SJCRH30 (cell line): ENCODE results near the gene CCND1. TPM values are rescaled to one million over a fixed set of nuclear protein-coding genes. Genes with fewer than 3 reads are reported as not detected.
"Not testable (repeated sequence)": the region's sequence is repeated elsewhere in the genome, so short reads cannot be mapped to it uniquely, and the experiment has no call there.

Experiments used
- DNase-seq, 2 experiments: peaks; one replicate each; pipeline ENCODE4 v3.0.0-alpha.2; 2015 to 2020
- H3K27ac ChIP-seq: fragments of 250-450 bp; sonication (Bioruptor Pico); 2 replicates; pipeline ENCODE4 v1.5.1; 2020; ENCODE audit warnings: mild to moderate bottlenecking, moderate library complexity
- H3K27me3 ChIP-seq: fragments of 250-450 bp; sonication (Bioruptor Pico); 2 replicates; pipeline ENCODE4 v1.5.1; 2020; ENCODE audit warnings: mild to moderate bottlenecking, moderate library complexity
- H3K36me3 ChIP-seq: fragments of 250-450 bp; sonication (Bioruptor Pico); 2 replicates; pipeline ENCODE4 v1.5.1; 2020; ENCODE audit warnings: mild to moderate bottlenecking, moderate library complexity
- H3K4me1 ChIP-seq: fragments of 250-450 bp; sonication (Bioruptor Pico); 2 replicates; pipeline ENCODE4 v1.5.1; 2020; ENCODE audit warnings: mild to moderate bottlenecking, moderate library complexity
- H3K4me3 ChIP-seq: fragments of 250-450 bp; sonication (Bioruptor Pico); 2 replicates; pipeline ENCODE4 v1.5.1; 2020; ENCODE audit warnings: mild to moderate bottlenecking, moderate library complexity
- H3K9me3 ChIP-seq: fragments of 250-450 bp; sonication (Bioruptor Pico); replicated peaks from 2 replicates; pipeline ENCODE4 v1.5.1; 2020; ENCODE audit warnings: mild to moderate bottlenecking, moderate library complexity
- total RNA-seq: library from RNA; depleted of rRNA; stranded (reverse); fragments of >200 nt; shearing (Covaris generic); gene quantifications from 2 replicates; pipeline ENCODE4 v1.2.3, GENCODE V29; 2014

Gene CCND1
- total RNA-seq, 1 experiment from 2014 or later: 81.9 TPM

DNA sequence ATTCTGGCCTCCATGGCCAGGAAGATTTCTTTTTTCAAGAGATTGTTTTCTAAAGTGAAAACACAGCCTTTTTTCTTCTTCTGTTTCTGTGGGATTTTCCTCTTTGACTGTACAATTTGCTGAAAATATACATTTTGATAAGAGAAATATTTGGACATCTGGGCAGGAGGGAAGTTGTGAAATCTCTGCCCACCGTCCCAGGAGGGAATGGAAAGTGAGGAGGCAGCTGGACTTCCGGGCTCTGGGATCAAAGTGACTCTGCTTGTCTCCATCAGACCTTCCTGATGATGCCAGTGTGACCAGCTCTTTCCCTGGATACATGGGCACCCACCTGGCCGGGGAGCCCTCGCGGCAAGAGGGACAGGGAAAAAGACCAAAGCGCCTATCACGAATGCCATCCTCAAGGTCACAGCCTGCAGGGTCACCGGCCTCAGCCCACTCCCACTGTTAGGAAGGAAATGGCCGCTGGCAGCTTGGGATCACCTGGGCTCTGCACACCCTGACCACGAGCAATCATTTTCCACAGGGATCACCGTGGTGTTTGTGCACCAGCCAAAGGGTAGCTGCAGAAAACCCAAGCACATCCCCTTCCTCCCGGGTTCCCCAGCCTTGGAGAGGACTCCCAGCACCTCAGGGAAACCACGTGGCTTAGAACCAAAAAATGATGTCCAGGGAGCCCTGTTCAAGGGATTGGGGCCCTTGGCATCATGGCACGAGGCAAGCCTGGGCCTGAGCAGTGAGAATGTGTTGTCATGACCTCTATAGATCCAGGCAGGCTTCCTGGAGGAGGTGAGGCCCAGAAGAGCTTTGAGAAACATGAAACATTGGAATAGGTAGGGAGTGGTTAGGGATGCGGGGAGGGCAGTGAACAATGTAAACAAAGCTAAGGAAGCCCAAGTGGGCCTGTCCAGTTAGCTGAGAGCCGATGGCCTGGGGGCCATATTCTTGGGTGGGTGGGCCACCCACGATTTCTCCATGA, 29.1 kb upstream of the CCND1 start:
- Histone ChIP-seq H3K4me3 (no peak overlapping the region), H3K27me3 (no peaks in the 10 kb centered on the region), H3K4me1 (no peaks in the 10 kb centered on the region), H3K9me3 (0 out of 2 replicates have a peak, but pooled peaks cover 3% of the 10 kb centered on the region), H3K27ac (no peak overlapping the region), H3K36me3 (no peaks in the 10 kb centered on the region)
- DNase-seq: no peak

- Histone ChIP-seq H3K27ac (no peak overlapping the region), H3K36me3 (no peaks in the 10 kb centered on the region), H3K27me3 (no peaks in the 10 kb centered on the region), H3K4me1 (no peaks in the 10 kb centered on the region), H3K9me3 (0 out of 2 replicates have a peak, but pooled peaks cover under 1% of the 10 kb centered on the region), H3K4me3 (no peak overlapping the region)
- DNase-seq: no peak
Measured at GRCh38 chr11:69613594-69613993, 27.4 kb upstream of the CCND1 start.

GRCh38 chr11:69614085-69614484, 26.9 kb upstream of the CCND1 start:
- no peak overlapping the region for H3K27ac ChIP-seq
- no peaks in the 10 kb centered on the region for H3K4me1 ChIP-seq
- no peaks in the 10 kb centered on the region for H3K36me3 ChIP-seq
- no peak for DNase-seq
- H3K4me3 ChIP-seq: no peak overlapping the region
- H3K27me3 ChIP-seq: no peaks in the 10 kb centered on the region
- no peaks in the 10 kb centered on the region for H3K9me3 ChIP-seq

- H3K4me3 ChIP-seq: no peak overlapping the region
- no peak for DNase-seq
- no peaks in the 10 kb centered on the region for H3K9me3 ChIP-seq
- no peaks in the 10 kb centered on the region for H3K36me3 ChIP-seq
- H3K27ac ChIP-seq: no peak overlapping the region
- H3K27me3 ChIP-seq: no peaks in the 10 kb centered on the region
- no peaks in the 10 kb centered on the region for H3K4me1 ChIP-seq
Measured at GRCh38 chr11:69615545-69616278, 25.2 kb upstream of the CCND1 start.

DNA sequence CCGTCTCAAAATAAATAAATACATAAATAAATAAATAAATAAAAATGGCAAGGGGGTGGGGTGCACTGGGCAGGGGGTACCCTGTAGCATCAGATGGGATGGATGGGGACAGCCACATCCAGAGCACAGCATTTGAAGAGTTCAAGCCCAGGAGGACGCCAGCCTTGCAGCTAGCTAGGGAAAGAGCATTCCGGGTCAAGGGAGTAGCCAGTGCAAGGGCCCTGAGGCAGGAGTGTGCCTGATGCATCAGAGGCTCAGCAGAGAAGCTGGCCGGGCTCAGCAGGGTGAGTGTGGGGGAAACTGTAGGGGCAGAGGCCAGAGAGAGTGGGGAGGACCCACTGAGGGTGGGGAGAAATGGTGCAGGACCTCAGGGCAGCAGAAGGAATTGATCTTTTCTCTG, 23.7 kb upstream of the CCND1 start:
- Histone ChIP-seq H3K9me3 (no peaks in the 10 kb centered on the region), H3K27me3 (no peaks in the 10 kb centered on the region), H3K4me1 (no peaks in the 10 kb centered on the region), H3K27ac (no peak overlapping the region), H3K36me3 (no peaks in the 10 kb centered on the region), H3K4me3 (no peak overlapping the region)
- DNase-seq: no peak

GRCh38 chr11:69617682-69618081, 23.3 kb upstream of the CCND1 start:
- Histone ChIP-seq H3K9me3 (no peaks in the 10 kb centered on the region), H3K36me3 (no peaks in the 10 kb centered on the region), H3K27me3 (no peaks in the 10 kb centered on the region), H3K4me3 (no peak overlapping the region), H3K27ac (no peak overlapping the region), H3K4me1 (no peaks in the 10 kb centered on the region)
- DNase-seq: no peak

DNA sequence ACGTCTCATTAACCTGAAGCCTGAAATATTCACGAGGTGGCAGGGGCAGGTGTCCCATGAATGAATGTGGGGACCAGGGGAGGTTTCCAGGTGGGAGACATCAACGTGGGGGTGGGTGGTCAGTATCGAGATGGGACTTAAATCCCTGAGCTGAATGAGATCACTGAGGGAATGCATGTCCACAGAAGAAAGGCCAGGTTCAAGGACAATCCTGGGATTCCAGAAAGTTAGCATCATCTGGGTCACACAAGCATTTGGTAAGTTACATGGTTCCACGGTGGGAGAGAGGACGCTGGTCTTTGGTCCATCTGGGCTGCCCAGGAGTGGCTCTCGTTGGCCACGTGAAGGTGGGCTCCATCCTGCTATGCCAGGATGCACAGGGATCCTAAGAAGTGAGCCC, 22.7 kb upstream of the CCND1 start:
- no peak for DNase-seq
- Histone ChIP-seq H3K4me3 (no peak overlapping the region), H3K36me3 (no peaks in the 10 kb centered on the region), H3K9me3 (no peaks in the 10 kb centered on the region), H3K27ac (no peak overlapping the region), H3K27me3 (no peaks in the 10 kb centered on the region), H3K4me1 (no peaks in the 10 kb centered on the region)

DNA sequence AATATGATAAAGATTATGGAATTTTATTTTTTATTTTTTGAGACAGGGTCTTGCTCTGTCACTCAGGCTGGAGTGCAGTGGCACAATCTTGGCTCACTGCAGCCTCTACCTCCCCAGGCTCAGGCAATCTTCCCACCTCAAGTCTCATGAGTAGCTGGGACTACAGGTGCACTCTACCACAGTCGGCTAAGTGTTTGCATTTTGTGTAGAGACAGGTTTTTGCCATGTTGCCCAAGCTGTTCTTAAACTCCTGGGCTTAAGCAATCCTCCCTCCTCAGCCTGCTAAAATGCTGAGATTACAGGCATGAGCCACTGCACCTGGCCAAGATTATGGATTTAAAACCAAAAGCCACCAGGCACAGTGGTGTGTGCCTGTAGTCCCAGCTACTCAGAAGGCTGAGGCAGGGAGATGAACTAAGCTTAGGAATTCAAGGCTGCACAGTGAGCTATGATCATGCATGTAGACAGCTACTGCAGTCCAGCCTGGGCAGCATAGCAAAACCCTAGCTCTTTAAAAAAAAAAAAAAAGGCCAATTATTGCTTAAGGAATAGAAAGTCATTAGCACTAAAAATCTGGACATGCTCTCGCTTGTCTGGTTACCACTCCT, 20.2 kb upstream of the CCND1 start:
- H3K27ac ChIP-seq: no peak overlapping the region

GRCh38 chr11:69622097-69622681, 18.8 kb upstream of the CCND1 start:
- not testable (repeated sequence) for H3K27ac ChIP-seq, H3K4me3 ChIP-seq, H3K36me3 ChIP-seq, DNase-seq, H3K9me3 ChIP-seq, H3K27me3 ChIP-seq, H3K4me1 ChIP-seq

More for the DNA sequence above, 20.2 kb upstream of the CCND1 start:
- Histone ChIP-seq H3K27me3 (no peaks in the 10 kb centered on the region), H3K36me3 (no peaks in the 10 kb centered on the region), H3K4me1 (no peaks in the 10 kb centered on the region), H3K4me3 (no peak overlapping the region), H3K9me3 (no peaks in the 10 kb centered on the region)
- no peak for DNase-seq

- Histone ChIP-seq H3K36me3 (no peaks in the 10 kb centered on the region), H3K4me3 (no peak overlapping the region), H3K27ac (no peak overlapping the region), H3K9me3 (no peaks in the 10 kb centered on the region), H3K27me3 (no peaks in the 10 kb centered on the region), H3K4me1 (no peaks in the 10 kb centered on the region)
- no peak for DNase-seq
Measured at GRCh38 chr11:69624293-69624692, 16.7 kb upstream of the CCND1 start.

DNA sequence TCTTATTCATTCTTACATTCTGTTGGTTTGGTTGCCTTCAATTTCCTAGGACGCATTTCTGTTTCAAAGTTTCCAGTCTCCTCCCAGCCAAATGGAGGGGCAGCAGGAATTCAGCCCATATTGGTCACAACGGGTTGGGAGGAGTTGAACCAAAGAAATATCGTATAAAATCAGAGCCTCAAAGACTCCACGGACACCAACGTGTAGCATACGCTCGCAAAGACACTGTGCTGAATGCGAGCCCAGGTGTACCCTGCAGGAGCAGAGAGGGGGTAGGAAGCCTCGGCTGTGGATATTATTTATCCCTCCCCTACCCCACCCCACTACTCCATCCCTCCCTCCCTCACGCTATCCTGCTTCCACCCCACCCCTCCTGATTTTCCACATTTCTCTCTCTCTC, 15.5 kb upstream of the CCND1 start:
- Histone ChIP-seq H3K27me3 (no peaks in the 10 kb centered on the region), H3K36me3 (no peaks in the 10 kb centered on the region), H3K9me3 (0 out of 2 replicates have a peak, but pooled peaks cover 2% of the 10 kb centered on the region), H3K4me3 (no peak overlapping the region), H3K27ac (no peak overlapping the region), H3K4me1 (no peaks in the 10 kb centered on the region)
- no peak for DNase-seq

- Histone ChIP-seq H3K36me3 (no peaks in the 10 kb centered on the region), H3K9me3 (0 out of 2 replicates have a peak, but pooled peaks cover 2% of the 10 kb centered on the region), H3K4me3 (no peak overlapping the region), H3K4me1 (no peaks in the 10 kb centered on the region), H3K27ac (no peak overlapping the region), H3K27me3 (no peaks in the 10 kb centered on the region)
- DNase-seq: no peak
Measured at GRCh38 chr11:69627551-69627950, 13.4 kb upstream of the CCND1 start.

DNA sequence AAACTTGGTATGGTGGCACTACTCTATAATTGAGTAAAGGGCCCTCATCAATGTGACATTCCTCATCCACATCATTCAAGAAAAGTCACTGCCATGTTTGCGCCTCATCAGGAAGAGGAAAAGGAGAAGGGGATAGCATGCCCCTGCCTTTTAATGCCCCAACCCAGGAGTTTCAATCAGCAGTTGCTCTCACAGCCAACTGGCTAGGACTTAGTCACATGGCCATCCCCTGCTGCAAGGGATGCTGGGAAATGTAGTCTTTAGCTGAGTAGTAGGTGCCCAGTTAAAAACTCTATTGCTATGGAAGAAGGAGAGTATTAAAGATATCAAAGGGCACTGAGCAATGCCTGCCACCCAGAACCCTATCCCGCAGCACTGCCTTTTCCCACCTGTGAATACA, 10.9 kb upstream of the CCND1 start:
- Histone ChIP-seq H3K9me3 (0 out of 2 replicates have a peak, but pooled peaks cover 2% of the 10 kb centered on the region), H3K4me3 (no peak overlapping the region), H3K36me3 (no peaks in the 10 kb centered on the region), H3K27me3 (no peaks in the 10 kb centered on the region), H3K27ac (no peak overlapping the region), H3K4me1 (no peaks in the 10 kb centered on the region)
- DNase-seq: no peak

DNA sequence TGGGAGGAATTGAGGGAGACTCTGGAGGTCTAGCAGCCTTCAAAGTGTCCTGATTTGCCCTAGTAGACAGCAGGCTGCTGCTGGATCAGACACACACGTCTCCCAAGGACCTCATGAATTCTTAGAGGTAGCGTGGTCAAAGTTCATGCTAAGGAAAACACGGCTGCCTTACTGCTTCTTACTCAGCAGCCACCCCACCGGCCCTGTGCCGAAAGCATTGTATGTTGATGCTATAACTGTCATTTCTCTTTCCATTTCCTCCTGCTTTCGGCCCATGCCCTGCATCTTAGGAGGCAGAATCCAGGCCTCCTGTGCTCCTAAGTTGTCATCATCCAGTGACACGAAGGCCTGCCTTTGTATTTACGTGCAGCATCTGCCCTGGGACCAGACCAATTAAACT, 10.5 kb upstream of the CCND1 start:
- H3K27me3 ChIP-seq: no peaks in the 10 kb centered on the region
- H3K4me1 ChIP-seq: no peaks in the 10 kb centered on the region
- H3K36me3 ChIP-seq: no peaks in the 10 kb centered on the region
- no peak overlapping the region for H3K4me3 ChIP-seq
- DNase-seq: no peak
- no peak overlapping the region for H3K27ac ChIP-seq
- 0 out of 2 replicates have a peak, but pooled peaks cover 2% of the 10 kb centered on the region for H3K9me3 ChIP-seq
